Aorta (tissue), 5 donors: ENCODE results near the gene SULT1A2. TPM values are rescaled to one million over a fixed set of nuclear protein-coding genes. Genes with fewer than 3 reads are reported as not detected.
"Not testable (repeated sequence)": the region's sequence is repeated elsewhere in the genome, so short reads cannot be mapped to it uniquely, and the experiment has no call there.

Source experiments
- ATAC-seq: fragments of 200-7000 bp; cut with Tn5 transposase; one replicate; pipeline ENCODE4 v1.9.1; 2022; ENCODE audit warnings: moderate library complexity; ENCODE audit not compliant: low FRiP score
- DNase-seq, 2 donors: peaks; one replicate each; pipeline ENCODE4 v3.0.0-alpha.2; 2020
- H3K27ac ChIP-seq, 2 donors: one replicate each; pipeline ENCODE4 v1.5.1; 2013; ENCODE audit warnings: low read length in 2 of 2, mild to moderate bottlenecking in 2 of 2, moderate library complexity in 2 of 2, control low read depth in 1 of 2, inconsistent platforms in 1 of 2, low read depth in 1 of 2
- H3K27me3 ChIP-seq, 2 donors: one replicate each; pipeline ENCODE4 v1.6.1; 2013; ENCODE audit warnings: control low read depth in 1 of 2, low read length in 1 of 2, mild to moderate bottlenecking in 1 of 2, moderate library complexity in 1 of 2; ENCODE audit not compliant: insufficient read depth in 2 of 2, control insufficient read depth in 1 of 2
- H3K36me3 ChIP-seq, 2 donors: one replicate each; pipeline ENCODE4 v1.6.1; 2013; ENCODE audit warnings: control low read depth in 1 of 2, low read length in 1 of 2, mild to moderate bottlenecking in 1 of 2; ENCODE audit not compliant: insufficient read depth in 2 of 2, control insufficient read depth in 1 of 2
- H3K4me1 ChIP-seq, 2 donors: one replicate each; pipeline ENCODE4 v1.6.1; 2013; ENCODE audit warnings: low read length in 2 of 2, control low read depth in 1 of 2, mild to moderate bottlenecking in 1 of 2, moderate library complexity in 1 of 2; ENCODE audit not compliant: insufficient read depth in 2 of 2, control insufficient read depth in 1 of 2
- H3K4me3 ChIP-seq, 2 donors: one replicate each; pipeline ENCODE4 v1.5.1; 2013; ENCODE audit warnings: low read length in 2 of 2, control low read depth in 1 of 2, mild to moderate bottlenecking in 1 of 2
- H3K9me3 ChIP-seq: one replicate; pipeline ENCODE4 v1.6.1; 2013; ENCODE audit warnings: mild to moderate bottlenecking, low read length; ENCODE audit not compliant: control insufficient read depth
- WGBS, 2 donors: extraction: QIAGEN DNeasy Blood & Tissue Kit; methylation state at CpG; one replicate each; pipeline ENCODE4 v1.1.7; 2013; 5-methylcytosine and 5-hydroxymethylcytosine counted together
- intact Hi-C, 2 donors: fragments of 100-400 bp; cut with DNase I; formaldehyde crosslinking; loops; one replicate each; pipeline versions ENCODE4 v1.14.2 to v1.15.0; 2022
- polyA plus RNA-seq, 2 donors: library from polyadenylated mRNA; stranded (reverse); fragments of 200-250 nt; gene quantifications; one replicate each; pipeline ENCODE4 v1.2.3, GENCODE V29; 2013
- total RNA-seq, 2 donors: library from RNA; stranded (reverse); fragmentation: NEBNext Ultra II Directional; extraction: Animal tissue kit (Norgen Biotek cat#: 25700); gene quantifications; one replicate each; pipeline ENCODE4 v1.2.1, GENCODE V29; 2021
- donor health status: healthy with polysubstance abuse.
- donor health status: Bipolar disorder and iron deficiency.
- donor health status: DM: no; HTN: no; CAD: no.
- donor health status: DM: no; HTN: no; CAD: no.
- donor health status: DM: yes; HTN: yes; CAD: no.

SULT1A2 gene
- total and polyA plus RNA-seq, 4 donors, result 0.81 to 9.8 (median 1.8) TPM; not detected in 1

DNA sequence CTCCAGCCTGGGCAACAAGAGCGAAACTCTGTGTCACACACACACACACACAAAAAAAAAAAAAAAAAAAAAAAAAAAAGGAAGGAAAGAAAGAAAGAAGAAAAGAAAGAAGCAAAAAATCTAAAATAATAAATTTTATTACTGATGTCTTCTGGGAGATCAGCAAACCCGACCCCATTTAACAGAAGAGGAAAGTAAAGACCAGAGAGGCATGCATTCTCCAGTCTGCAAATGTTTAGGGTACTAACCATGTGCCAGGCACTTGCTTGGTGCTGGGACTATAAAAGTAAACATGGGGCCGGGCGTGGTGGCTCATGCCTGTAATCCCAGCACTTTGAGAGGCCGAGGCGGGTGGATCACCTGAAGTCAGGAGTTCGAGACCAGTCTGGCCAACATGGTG is 50.9 kb downstream of the SULT1A2 start:
- H3K4me3 ChIP-seq, H3K9me3 ChIP-seq, H3K27ac ChIP-seq, ATAC-seq, DNase-seq, intact Hi-C loops, H3K27me3 ChIP-seq, H3K36me3 ChIP-seq, H3K4me1 ChIP-seq: not testable (repeated sequence)
- WGBS, 2 donors, result 90 to 95% methylated on average over 7 of the region's 7 CpGs

DNA sequence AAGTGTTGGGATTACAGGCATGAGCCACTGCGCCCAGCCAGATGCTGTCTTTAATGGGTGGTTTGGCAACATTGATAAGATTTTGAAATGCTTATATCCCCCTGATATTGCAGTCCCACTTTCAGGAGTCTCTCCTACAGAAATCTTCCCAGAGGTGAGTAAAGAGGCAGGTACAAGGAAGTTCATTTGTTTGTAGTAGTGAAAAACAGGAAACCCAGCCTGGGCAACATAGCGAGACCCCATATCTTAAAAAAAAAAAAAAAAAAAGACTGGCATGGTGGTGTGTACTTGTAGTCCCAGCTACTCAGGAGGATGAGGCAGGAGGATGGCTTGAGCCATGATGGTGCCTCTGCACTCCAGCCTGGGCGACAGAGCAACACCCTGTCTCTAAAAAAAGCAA is 51.9 kb downstream of the SULT1A2 start:
- DNase-seq (no peak), ATAC-seq (no peak)
- Histone ChIP-seq H3K9me3 (no peaks in the 10 kb centered on the region), H3K27ac (no peak overlapping the region), H3K27me3 (no peaks in the 10 kb centered on the region), H3K4me1 (no peaks in the 10 kb centered on the region), H3K4me3 (no peak overlapping the region), H3K36me3 (no peaks in the 10 kb centered on the region)
- 80 to 81% methylated on average over 3 of the region's 3 CpGs for WGBS, 2 donors
- intact Hi-C loops, result no loop called here

DNA sequence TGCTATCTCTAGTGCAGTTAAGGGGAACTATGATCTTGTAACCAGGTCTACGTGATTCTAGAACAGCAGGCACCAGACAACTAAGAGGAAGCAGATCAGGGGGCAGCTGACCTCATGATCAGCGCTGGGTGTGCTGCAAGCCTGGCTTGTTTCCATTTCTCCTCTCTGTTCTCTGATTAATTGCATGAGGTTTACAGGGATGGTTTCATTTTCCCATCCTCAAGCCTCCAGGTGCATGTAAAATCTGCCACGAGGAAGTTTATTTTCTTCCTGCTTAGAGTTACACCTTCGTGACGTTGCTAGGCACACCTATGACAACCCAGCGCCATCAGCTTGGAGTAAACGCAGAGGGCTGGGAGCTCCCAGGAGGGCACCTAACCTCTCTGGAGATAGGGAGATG is 53.8 kb downstream of the SULT1A2 start:
- Histone ChIP-seq H3K27me3 (no peaks in the 10 kb centered on the region), H3K27ac (no peak overlapping the region), H3K4me1 (no peaks in the 10 kb centered on the region), H3K9me3 (no peaks in the 10 kb centered on the region), H3K36me3 (no peaks in the 10 kb centered on the region), H3K4me3 (no peak overlapping the region)
- intact Hi-C loops, result no loop called here
- WGBS, 2 donors, result 80 to 84% methylated on average over 7 of the region's 7 CpGs
- no peak for ATAC-seq
- DNase-seq, result peak in 1 of 2 donors; percentile 83

DNA sequence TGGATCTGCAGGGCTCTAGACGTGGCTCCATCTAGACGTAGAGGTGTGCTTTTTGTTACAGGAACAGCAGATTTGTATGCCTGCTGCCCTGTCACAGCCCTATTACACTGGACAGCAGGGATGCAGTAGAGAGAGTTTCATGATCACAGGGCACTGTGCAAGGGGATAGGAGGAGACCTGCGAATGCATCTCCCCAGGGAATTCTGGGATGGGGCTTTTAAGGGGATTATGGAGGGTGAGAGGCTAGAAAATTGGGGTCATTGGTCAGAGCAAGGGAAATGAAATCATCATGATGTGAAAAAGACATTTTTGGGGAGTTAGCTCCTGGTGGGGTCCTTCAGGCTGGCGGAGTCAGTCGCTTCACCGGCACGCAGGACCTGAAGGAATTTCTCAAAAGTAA is 54.2 kb downstream of the SULT1A2 start:
- intact Hi-C loops, result no loop called here
- ATAC-seq, result no peak
- no peaks in the 10 kb centered on the region for H3K36me3 ChIP-seq
- 81 to 86% methylated on average over 7 of the region's 7 CpGs for WGBS, 2 donors
- no peaks in the 10 kb centered on the region for H3K9me3 ChIP-seq
- no peak for DNase-seq
- H3K4me1 ChIP-seq, result peaks cover 0 to 1% of the 10 kb centered on the region in 2 donors
- H3K27ac ChIP-seq, result no peak overlapping the region
- H3K4me3 ChIP-seq, result no peak overlapping the region
- no peaks in the 10 kb centered on the region for H3K27me3 ChIP-seq

Other genes starting within 250 kb of the SULT1A2 start
- 1 to 10 TPM; 2.3 to 3.3 TPM for gene NPIPB6, start 233.5 kb downstream of the SULT1A2 start, total RNA-seq
- 1 to 10 TPM; 1.3 to 1.5 TPM for gene NPIPB6, start 233.5 kb downstream of the SULT1A2 start, polyA plus RNA-seq
- 10 to 100 TPM; 62.6 to 88.0 TPM for gene EIF3CL, start 193.2 kb downstream of the SULT1A2 start, total RNA-seq
- 10 to 100 TPM; 40.7 to 41.6 TPM for gene EIF3CL, start 193.2 kb downstream of the SULT1A2 start, polyA plus RNA-seq
- under 1 TPM in 1 of 2 donors, not detected in 1; 0.29 TPM for gene NPIPB7, start 124.7 kb downstream of the SULT1A2 start, total RNA-seq
- under 1 TPM in 1 of 2 donors, not detected in 1; 0.18 TPM for gene NPIPB7, start 124.7 kb downstream of the SULT1A2 start, polyA plus RNA-seq
- 10 to 100 TPM; 15.6 to 27.2 TPM for gene CLN3, start 105.0 kb downstream of the SULT1A2 start, total RNA-seq
- gene CLN3, start 105.0 kb downstream of the SULT1A2 start, polyA plus RNA-seq, result 10 to 100 TPM; 19.5 to 48.7 TPM
- 1 to 10 TPM; 2.5 to 3.1 TPM for gene APOBR, start 102.4 kb downstream of the SULT1A2 start, total RNA-seq
- gene APOBR, start 102.4 kb downstream of the SULT1A2 start, polyA plus RNA-seq, result 1 to 10 TPM; 1.1 to 2.6 TPM
- under 1 TPM in 1 of 2 donors, not detected in 1; 0.54 TPM for gene IL27, start 90.2 kb downstream of the SULT1A2 start, total RNA-seq
- under 1 TPM in 1 of 2 donors, not detected in 1; 0.54 TPM for gene IL27, start 90.2 kb downstream of the SULT1A2 start, polyA plus RNA-seq
- gene NUPR1, start 58.1 kb downstream of the SULT1A2 start, total RNA-seq, result 100 to 1,000 TPM in 1 of 2 donors, 10 to 100 TPM in 1; 85.3 to 137 TPM
- 100 to 1,000 TPM in 1 of 2 donors, 10 to 100 TPM in 1; 85.0 to 148 TPM for gene NUPR1, start 58.1 kb downstream of the SULT1A2 start, polyA plus RNA-seq
- gene SGF29, start 43.1 kb downstream of the SULT1A2 start, total RNA-seq, result 10 to 100 TPM; 19.7 to 20.7 TPM
- 10 to 100 TPM; 17.4 to 41.6 TPM for gene SGF29, start 43.1 kb downstream of the SULT1A2 start, polyA plus RNA-seq
- 10 to 100 TPM in 1 of 2 donors, 1 to 10 TPM in 1; 6.7 to 29.8 TPM for gene SULT1A1, start 13.0 kb upstream of the SULT1A2 start, total RNA-seq
- 10 to 100 TPM in 1 of 2 donors, 1 to 10 TPM in 1; 5.0 to 43.8 TPM for gene SULT1A1, start 13.0 kb upstream of the SULT1A2 start, polyA plus RNA-seq
- gene NPIPB8, start 41.0 kb upstream of the SULT1A2 start, total RNA-seq, result 1 to 10 TPM; 2.6 to 8.6 TPM
- not detected for gene NPIPB8, start 41.0 kb upstream of the SULT1A2 start, polyA plus RNA-seq
- 100 to 1,000 TPM; 338 to 374 TPM for gene EIF3C, start 114.4 kb upstream of the SULT1A2 start, total RNA-seq
- 100 to 1,000 TPM; 246 to 547 TPM for gene EIF3C, start 114.4 kb upstream of the SULT1A2 start, polyA plus RNA-seq
- 1 to 10 TPM; 2.8 to 4.1 TPM for gene NPIPB9, start 154.7 kb upstream of the SULT1A2 start, total RNA-seq
- under 1 TPM in 1 of 2 donors, not detected in 1; 0.18 TPM for gene NPIPB9, start 154.7 kb upstream of the SULT1A2 start, polyA plus RNA-seq
- gene ATXN2L, start 225.9 kb upstream of the SULT1A2 start, total RNA-seq, result 100 to 1,000 TPM in 1 of 2 donors, 10 to 100 TPM in 1; 97.6 to 124 TPM
- 10 to 100 TPM; 22.4 to 54.9 TPM for gene ATXN2L, start 225.9 kb upstream of the SULT1A2 start, polyA plus RNA-seq
- gene TUFM, start 249.3 kb upstream of the SULT1A2 start, total RNA-seq, result 10 to 100 TPM; 71.2 to 71.5 TPM
- 100 to 1,000 TPM in 1 of 2 donors, 10 to 100 TPM in 1; 67.2 to 154 TPM for gene TUFM, start 249.3 kb upstream of the SULT1A2 start, polyA plus RNA-seq